GM19240 (cell line): ENCODE results near the gene PRR36.

Experiments
- DNase-seq: peaks from one replicate; pipeline ENCODE4 v3.0.0; 2011; ENCODE audit warnings: low spot score; ENCODE audit not compliant: insufficient read length

PRR36 gene

DNA sequence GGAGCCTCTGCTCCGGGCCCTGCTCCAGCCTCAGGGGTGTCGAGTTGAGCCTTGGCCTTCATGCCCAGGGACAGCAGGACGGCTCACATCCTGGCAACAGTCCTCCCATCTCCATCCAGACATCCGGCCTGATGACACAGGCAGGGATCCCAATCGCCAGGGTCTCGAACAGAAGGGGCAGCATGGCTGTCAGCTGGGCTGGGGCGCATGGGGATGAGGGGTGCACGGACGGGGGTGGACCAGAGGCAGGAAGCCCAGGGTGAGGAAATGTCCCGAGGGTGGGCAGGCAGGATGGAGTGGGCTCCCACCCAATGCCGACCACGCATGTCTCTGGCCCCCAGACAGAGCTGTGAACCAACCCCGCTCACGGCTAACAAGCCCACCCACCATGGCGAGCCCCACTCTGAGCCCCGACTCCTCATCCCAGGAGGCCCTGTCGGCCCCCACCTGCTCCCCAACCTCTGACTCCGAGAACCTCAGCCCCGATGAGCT lies 28.0 kb downstream of the PRR36 start:
- no peak for DNase-seq

DNA sequence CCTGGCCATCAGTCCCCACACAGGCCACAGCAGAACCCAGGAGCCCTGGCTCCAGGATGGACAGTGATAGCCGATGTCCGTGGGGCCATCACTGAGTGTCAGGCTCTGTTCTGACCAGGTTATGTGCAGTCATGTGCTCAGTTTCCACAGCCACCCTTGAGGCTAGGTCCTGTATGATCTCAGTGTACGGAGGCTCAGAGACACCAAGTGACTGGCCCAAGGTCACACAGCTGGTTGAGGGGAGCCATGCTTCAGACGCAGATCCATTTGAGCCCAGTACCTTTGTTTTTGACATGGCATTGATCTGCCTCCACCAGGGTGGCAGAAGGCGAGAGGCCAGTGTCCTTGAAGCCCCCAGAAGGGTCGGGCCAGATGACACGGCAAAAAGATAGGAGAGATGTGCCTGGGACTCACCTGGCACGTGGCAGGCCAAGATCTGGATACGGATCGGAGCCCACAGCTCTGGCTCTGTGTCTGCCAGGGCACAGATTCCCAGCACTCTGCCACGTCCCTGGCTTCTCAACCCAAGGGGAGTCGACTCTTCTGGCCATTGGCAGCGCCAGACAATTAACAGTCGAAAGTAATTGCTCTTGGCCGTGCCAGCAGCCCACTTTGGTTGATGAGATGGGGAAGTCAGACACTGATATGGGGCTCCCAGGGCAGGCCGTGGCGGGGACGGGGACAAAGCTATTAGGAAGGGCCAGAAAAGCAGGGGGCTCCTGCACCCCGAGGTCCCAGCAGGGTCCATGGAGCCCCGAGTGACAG lies 28.6 kb downstream of the PRR36 start:
- no peak for DNase-seq

DNA sequence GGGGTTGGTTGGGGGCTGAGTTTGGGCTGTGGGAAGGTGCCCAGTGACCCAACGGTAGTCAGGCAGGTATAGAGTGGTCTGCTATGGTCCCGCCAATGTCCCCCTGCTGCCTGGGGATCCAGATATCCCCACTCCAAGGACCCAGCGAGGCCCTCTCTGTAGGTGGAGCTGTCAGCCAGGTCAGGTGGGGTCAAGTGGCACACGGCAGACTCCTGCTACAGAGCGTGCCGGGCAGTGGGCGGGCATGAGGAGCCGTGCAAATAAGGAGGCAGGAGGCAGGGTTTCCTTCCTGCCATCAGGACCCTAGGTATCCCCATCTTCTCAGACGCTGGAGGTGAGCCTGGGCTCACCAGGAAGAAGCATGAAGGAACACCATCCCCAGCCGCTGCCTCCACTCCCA lies 29.2 kb downstream of the PRR36 start:
- DNase-seq: no peak

DNA sequence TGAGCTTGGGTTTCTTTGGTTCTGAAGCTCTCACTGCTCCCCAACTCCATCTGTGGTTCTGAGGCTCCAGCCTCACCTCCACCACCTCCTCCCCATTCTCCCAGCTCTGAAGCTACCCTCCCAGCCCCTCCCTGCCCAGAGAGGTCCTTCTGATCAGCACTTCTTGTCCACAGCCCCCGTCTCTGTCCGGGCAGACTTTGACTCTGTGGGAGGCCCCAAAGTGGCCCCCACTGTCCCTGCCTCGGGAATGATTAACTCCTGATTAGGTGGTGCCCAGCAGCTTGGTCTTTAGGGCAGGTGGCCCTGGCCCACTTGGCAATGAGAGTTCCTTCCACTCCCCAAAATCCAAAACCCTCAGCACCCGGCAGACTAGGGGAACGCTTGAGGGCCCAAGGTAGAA lies 29.8 kb downstream of the PRR36 start:
- DNase-seq: no peak

DNA sequence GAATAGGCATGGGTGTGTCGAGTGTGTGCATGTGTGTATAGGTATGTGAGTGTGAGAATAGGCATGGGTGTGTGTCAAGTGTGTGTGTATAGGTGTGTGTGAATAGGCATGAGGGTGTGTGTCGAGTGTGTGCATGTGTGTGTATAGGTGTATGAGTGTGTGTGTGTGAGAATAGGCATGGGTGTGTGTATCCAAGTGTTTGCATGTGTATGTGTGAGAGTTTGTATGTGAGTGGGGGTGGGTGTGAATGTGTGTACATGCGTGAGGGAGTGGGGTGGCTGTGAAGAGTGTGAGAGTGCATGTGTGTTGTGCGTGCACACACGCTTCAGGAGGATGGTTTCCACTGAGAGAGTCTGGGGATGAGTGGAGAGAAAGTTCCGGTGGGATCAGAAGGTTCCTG lies 30.7 kb downstream of the PRR36 start:
- DNase-seq: no peak

DNA sequence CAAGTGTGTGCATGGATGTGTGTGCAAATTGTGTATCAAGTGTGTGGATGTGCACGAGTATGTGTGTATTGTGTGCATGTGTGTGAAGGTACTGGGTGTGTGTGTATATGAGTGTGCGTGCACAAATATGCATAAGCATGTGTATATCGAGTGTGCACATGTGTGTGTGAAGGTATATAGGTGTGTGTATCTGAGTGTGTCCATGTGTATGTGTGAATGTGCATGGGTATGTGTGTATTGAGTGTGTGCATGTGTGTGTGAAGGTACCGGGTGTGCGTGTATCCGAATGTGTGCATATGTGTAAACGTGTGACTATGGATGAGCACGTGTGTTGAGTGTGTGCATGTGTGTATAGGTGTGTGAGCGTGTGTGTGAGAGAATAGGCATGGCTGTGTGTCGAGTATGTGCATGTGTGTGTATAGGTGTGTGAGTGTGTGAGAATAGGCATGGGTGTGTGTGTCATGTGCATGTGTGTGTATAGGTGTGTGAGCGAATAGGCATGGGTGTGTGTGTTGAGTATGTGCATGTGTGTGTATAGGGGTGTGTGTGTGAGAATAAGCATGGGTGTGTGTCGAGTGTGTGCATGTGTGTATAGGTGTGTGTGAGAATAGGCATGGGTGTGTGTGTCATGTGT lies 31.4 kb downstream of the PRR36 start:
- no peak for DNase-seq

DNA sequence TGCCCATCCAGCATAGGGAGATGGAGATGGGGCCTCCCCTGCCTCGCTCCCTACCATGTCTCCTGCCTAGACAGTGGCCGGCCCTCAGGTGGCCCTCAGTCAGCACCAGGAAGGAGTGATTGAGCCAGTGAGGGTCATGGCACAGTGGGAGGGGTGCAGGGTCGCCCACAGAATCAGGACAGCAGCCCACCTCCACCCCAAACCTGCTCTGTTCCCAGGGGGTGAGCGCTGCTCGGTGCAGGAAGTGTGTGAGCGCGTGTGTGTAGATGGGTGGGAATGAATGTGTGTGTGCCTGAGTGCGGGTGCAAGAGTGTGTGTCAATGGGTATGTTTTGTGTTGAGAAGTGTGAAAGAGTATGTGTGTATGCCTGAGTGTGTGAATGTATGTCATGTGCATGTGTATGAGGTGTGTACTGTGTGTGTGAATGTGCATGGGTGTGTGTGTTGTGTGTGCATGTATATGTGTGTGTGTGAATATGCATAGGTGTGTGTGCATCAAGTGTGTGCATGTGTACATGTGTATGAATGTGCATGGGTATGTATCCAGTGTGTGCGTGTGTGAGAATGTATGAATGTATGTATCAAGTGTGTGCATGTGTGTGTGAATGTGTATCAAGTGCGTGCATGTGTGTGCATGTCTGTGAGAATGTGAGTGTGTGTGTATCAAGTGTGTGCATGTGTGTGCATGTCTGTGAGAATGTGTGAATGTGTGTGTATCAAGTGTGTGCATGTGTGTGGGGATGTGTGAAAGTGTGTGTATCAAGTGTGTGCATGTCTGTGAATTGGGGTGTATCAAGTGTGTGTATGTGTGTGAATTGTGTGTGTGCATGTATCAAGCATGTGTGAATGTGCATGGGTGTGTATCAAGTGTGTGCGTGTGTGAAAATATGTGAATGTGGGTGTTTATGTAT lies 32.2 kb downstream of the PRR36 start:
- no peak for DNase-seq

DNA sequence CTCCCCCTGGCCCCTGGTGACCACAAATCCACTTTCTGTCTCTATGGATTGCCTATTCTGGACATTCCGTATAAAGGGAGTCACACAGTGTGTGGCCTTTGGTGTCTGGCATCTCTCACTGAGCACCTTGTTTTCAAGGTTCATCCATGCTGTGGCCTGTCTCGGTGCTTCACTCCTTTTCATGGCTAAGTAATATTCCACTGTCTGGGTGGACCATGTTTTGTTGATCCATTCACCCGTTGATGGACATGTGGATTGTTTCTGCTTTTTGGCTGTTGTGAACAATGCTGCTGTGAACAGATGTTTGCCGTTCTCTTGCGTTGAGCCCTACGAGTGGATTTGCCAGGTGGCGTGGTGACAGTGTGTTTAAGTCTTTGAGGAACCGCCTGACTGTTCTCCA lies 33.6 kb downstream of the PRR36 start:
- no peak for DNase-seq

DNA sequence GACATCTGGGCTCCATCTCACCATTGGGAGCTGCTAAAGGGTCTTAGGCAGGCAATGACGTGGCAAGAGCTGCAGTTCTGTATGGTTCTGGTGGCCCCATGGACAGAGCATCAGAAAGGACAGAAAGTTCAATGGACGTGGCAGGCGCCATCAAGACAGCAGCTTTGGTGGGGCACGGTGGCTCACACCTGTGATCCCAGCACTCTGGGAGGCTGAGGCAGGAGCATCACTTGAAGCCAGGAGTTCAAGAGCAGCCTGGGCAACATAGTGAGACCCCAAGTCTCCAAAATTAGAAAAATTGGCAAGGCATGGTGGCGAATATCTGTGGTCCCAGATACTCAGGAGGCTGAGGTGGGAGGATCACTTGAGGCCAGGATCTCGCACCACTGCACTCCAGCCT lies 34.7 kb downstream of the PRR36 start:
- no peak for DNase-seq

DNA sequence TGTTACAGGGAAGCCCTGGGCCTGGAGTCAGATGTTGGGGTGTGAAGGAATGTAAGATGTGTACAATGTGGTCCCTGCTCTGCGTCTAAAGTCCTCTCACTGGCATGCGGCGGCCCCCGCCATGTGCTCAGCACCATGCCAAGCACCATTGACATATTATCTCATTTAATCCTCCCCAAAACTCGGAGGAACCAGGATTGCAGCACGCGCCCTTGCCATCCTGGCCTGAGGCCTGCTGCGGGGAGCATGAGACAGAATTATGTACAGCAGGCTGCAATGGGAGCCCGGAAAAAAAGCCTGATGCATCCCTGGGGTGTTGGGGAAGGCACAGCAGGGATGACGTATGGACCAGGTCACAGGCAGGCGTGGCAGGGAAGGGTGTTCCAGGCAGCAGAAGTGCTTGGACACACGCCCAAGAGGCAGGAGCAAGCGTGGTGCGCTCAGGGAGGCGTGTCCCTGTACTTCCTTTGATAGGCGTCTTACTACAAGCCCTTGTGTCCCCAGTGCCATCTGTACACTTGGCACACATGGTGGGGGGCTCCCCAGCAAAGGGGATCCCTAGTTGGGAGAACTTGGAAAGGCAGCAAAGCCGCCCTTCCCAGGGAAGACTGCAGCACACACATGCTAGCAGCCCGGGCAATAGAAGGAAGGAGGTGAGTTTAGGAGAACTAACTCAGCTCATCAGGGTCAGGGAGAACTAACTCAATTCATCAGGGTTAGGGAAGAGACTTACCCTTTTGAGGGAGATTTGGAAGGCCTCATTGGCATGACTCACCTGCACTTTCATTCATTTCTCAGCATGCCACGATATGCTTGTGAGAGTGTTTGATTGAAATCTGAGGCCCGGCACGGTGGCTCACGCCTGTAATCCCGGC lies 40.7 kb downstream of the PRR36 start:
- DNase-seq: no peak

DNA sequence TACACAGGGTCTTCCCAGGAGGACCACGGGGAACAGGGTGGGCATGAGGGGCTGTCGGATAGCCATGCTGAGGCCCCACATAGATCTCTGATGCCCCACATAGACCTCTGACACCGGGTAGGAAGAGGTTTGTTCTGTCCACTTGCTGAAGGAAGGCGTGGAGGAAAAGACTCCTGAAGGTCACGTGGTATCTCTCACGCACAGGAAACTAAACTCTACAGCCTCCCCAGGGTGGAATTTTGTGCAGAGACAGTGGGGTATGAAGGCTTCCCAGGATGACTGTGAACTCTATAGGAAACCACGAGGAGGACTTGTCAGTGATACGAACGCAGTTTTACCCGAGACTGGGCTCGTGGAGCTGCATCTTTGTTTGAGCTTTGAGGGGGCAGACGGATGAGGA lies 41.4 kb downstream of the PRR36 start:
- DNase-seq: no peak

DNA sequence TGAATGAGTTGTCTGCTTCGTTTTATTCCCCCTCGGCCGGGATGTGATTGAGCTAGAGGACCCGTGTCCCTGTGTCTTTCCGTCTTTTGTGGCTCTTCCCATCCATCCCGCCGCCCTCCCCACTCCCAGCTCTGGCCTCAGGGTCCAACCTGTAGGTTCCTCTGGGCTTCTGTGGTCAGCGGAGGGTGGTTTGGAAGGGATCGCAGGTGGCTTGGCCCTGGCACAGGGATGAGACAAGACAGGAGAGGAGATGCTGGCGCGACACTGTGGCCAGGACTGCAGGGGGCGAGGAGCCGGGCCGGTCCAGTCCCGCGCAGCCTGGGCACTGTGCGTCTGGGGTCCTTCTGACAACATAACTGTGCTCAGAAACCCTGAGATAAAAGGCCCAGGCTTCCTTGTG lies 42.2 kb downstream of the PRR36 start:
- no peak for DNase-seq

DNA sequence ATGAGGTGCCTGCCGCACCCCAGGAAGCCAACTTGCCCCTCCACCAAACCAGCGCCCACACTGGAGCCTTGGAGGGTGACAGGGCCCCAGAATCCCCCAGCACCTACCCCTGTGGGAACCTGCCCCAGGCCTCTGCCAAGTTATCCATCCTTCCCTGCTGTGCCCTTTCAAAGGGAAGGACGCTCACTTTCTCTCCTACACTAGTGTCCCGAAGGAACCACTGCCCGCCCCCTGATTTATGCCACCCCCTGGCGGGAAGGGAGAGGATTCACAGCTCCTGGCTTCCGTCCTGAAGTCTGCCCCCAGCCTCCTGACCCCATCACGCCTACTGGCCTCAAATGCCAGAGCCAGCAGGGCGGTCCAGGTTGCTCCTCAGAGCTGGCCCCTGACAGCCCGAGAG lies 42.7 kb downstream of the PRR36 start:
- DNase-seq: no peak

DNA sequence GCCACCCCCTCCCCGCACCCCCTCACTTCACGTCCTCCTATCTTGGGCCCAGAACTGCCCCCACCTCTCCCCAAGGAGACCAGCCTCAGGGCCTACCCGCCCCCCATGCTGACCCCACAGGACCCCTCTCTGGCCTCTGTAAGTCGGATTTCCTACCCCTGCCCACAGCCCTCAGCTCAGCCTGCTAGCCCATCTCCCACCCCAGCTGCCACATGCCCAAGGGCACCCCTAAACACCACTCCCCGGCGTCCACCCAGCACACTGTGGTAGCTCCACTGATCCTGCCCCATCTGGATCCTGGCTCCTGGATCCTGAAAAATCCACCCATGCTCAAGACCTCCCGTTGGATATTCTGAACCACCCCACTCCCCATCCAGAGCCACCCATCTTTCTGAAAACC lies 43.4 kb downstream of the PRR36 start:
- DNase-seq: no peak

DNA sequence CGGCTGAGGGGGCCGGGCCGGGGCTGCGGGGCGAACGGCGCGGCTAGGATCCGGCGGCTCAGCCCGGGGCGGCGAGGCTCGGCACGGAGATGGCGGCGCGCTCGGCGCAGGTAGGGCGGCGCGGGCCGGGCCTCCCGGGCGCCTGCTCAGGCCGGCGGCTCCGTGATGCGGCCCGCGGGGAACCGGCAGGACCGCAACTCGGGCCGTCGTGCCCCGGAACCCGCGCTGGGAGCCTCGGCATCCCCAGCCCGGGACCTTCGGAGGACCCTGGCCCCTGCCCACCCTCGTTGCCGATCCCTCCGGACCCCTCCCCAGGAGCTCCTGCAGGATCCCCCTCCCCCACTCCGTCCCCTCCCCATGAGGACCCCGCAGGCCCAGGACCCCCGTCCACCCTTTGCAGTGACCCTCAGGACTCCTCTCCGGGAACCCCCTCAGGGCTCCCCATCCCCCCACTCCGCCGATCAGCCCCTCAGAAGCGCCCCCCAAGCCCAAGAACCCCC lies 43.9 kb downstream of the PRR36 start:
- no peak for DNase-seq

DNA sequence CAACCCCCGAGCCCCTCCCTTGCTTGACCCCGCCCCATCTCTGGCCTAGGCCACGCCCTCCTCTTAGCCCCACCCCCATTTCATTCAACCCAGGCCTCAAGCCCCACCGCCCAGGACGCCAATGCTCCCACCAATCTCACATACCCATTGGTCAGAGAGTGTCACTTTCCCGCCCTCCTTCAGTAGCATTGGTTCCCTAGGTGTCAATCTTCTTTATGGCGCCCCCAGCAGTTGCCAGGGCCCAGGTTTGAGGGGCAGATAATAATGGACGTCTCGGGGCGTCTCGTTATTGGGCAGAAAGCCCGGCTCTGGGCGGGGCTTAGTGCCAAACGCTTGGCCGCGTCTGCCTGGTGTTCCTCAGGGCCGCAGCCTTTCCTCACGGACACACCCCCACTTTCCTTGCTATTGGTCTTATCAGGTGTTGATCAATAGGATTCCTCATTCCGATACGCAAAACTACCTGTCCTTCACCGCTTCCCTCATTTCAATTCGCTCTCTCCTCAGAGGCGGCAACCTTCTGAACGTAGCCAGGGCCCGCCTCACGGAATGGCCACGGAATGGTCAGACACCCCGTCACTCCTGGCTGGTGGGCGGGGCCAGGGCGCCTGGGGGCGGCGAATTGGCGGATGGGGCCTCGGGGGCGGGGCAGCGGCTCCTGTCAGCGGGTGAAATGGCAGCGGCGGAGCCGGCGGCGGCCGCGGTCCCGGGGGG lies 44.5 kb downstream of the PRR36 start, which contains the start of gene EVI5L:
TSS of gene EVI5L (plus strand) at position 658 of the 711 bp plus-strand sequence. CDS start 16,325 bp downstream, outside the sequence.
- DNase-seq: peak; percentile 99

DNA sequence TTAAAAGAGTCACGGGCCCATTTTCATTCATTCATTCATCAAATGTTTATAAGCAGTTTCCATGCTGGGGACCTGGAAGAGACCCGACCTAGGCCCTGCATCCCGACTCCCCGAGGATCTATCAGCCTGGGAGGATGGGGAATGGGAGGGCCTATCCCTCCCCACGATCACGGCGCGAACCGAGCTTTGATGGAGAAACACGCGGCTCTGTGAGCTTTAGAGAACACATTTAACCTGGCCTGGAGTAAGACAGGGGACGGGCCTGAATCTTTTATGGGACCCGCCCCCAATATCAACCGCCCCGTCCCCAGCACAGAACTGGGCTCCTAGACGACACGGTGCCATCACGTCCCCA lies 45.0 kb downstream of the PRR36 start:
- no peak for DNase-seq

DNA sequence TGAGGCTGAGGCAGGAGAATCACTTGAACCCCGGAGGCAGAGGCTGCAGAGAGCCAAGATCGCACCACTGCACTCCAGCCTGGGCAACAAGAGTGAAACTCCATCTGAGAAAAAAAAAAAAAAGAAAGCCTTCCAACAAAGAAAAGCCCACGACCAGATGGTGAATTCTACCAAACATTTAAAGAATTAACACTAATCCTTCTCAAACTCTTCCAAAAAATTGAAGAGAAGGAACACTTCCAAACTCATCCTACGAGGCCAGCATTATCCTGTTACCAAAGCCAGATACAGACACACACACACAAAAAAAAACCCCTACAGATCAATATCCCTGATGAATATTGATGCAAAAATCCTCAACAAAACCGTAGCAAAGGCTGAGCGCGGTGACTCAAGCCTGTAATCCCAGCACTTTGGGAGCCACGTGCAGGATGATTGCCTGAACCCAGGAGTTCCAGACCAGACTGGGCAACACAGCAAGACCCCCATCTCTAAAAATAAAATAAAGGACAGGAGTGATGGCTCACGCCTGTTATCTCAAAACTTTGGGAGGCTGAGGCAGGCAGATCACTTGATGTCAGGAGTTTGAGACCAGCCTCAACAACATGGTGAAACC lies 50.4 kb downstream of the PRR36 start:
- no peak for DNase-seq

DNA sequence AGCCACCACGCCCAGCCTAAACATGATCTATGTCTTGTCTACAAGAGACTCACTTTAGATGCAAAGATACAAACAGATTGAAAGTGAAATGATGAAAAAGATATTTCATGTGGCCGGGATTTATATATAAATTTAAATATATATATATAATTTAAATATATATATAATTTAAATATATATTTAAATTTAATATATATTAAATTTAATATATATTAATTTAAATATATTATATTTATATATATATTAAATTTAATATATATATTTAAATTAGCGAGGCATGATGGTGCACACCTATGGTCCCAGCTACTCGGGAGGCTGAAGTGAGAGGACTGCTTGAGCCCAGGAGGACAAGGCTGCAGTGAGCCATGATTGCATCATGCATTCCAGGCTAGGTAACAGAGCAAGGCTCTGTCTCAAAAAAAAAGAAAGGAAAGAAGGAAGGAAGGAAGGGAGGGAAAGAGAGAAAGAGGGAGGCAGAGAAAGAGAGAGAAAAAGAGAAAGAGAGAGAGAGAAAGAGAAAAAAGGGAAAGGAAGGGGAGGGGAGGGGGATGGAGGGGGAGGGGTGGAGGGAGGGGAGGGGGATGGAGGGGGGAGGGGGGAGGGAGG lies 51.2 kb downstream of the PRR36 start:
- DNase-seq: no peak
